Urinary bladder (tissue), 4 donors: ENCODE data around the gene FBXO47. TPM values are rescaled to one million over a fixed set of nuclear protein-coding genes. Genes with fewer than 3 reads are reported as not detected.

ENCODE experiments used
- DNase-seq: peaks from one replicate; pipeline ENCODE4 v3.0.0-alpha.2; 2015; ENCODE audit errors: extremely low spot score
- H3K27ac ChIP-seq: one replicate; pipeline ENCODE4 v1.5.1; 2013; ENCODE audit warnings: low read depth, mild to moderate bottlenecking, moderate library complexity
- H3K36me3 ChIP-seq: one replicate; pipeline ENCODE4 v1.6.1; 2013; ENCODE audit warnings: mild to moderate bottlenecking, moderate library complexity; ENCODE audit not compliant: insufficient read depth
- H3K4me1 ChIP-seq: one replicate; pipeline ENCODE4 v1.6.1; 2013; ENCODE audit warnings: mild to moderate bottlenecking, moderate library complexity; ENCODE audit not compliant: insufficient read depth
- H3K4me3 ChIP-seq: one replicate; pipeline ENCODE4 v1.5.1; 2013; ENCODE audit warnings: low read depth, low read length
- WGBS: extraction: QIAGEN DNeasy Blood & Tissue Kit; methylation state at CpG from one replicate; pipeline ENCODE4 v1.1.7; 2013; 5-methylcytosine and 5-hydroxymethylcytosine counted together
- polyA plus RNA-seq: library from polyadenylated mRNA; stranded (reverse); fragments of 200-250 nt; gene quantifications from one replicate; pipeline ENCODE4 v1.2.3, GENCODE V29; 2013
- total RNA-seq: library from RNA; depleted of rRNA; stranded (reverse); fragments of >200 nt; gene quantifications from one replicate; pipeline ENCODE4 v1.2.3, GENCODE V29; 2014
- donor health status: healthy with polysubstance abuse.
- donor health status: healthy.

FBXO47 gene
- total RNA-seq = not detected
- polyA plus RNA-seq = not detected

DNA sequence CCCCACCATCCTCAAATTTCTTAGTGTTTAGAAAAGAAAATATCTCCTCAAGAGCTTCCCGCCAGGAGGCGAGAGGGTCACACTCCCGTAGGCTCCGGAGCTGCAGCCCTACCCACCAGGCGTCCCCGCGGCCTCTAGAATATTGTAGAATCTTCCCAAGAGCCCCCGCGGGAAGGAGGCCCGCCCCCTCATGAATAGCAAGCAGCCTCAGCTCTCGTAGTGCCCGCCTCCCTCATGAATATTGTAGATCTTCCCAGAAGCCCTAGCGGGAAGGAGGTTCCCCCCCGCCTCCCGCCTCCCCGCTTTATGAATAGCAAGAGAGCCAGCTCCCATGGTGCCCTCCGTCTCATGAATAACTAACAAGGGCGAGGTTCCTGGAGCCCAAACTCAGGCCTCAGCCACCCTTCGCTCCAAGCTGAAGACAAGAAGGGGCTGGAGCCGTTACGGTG, at the start of gene FBXO47:
FBXO47 (minus strand) TSS at position 114 of the 449 bp plus-strand sequence. CDS start 4,378 bp downstream, outside the sequence.
- no peaks in the 10 kb centered on the region for H3K4me1 ChIP-seq
- WGBS = 14% methylated on average over 21 of the region's 21 CpGs
- DNase-seq = peak; percentile 87
- peak within 1 kb of the TSS; percentile 58 for H3K27ac ChIP-seq
- H3K4me3 ChIP-seq = peak within 1 kb of the TSS; percentile 16
- no peaks in the 10 kb centered on the region for H3K36me3 ChIP-seq

DNA sequence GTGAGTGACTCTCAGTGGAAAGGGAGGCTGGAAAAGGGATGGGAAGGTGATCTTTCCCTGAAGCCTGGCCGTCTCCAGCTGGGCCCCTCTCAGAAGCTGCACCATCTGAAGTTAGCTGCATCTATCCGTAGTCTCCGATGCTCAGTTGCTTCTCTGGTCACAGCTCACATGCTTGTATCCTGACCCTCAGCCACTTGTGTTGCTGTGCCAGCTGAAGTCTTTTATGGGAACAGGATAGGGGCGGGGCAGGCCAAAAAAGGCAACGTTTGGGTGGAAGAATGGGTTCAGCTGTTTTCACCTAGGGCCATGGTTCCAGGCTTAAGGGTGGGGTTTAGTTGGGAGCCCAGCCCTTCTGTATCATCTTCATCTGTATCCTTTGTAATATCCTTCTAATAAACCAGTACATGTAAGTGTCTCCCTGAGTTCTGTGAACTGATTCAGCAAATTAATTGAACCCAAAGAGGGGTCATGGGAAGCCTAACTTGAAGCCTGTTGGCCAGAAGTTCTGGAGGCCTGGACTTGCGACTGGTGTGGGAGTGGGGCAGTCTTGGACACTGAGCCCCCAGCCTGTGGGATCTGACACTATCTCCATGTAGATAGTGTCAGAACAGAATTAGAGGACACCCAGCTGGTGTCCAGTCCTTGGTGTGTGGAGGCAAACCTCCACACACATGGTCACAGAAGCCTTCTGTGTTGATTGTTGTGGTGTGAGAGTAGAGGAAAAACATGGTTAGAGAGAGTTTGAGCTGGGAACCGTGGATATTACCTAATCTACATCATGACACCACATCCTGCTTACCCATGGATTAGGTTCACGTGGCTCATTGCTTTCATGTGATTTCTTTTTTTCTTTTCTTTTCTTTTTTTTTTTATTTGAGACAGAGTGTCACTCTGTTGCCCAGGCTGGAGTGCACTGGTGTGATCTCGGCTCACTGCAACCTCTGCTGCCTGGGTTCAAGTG, 49.3 kb upstream of the FBXO47 start:
- Histone ChIP-seq H3K27ac (no peak overlapping the region), H3K36me3 (no peaks in the 10 kb centered on the region), H3K4me3 (no peak overlapping the region), H3K4me1 (peaks cover 2% of the 10 kb centered on the region)
- no peak for DNase-seq
- whole genome bisulfite sequencing = 70% methylated on average over 9 of the region's 9 CpGs

DNA sequence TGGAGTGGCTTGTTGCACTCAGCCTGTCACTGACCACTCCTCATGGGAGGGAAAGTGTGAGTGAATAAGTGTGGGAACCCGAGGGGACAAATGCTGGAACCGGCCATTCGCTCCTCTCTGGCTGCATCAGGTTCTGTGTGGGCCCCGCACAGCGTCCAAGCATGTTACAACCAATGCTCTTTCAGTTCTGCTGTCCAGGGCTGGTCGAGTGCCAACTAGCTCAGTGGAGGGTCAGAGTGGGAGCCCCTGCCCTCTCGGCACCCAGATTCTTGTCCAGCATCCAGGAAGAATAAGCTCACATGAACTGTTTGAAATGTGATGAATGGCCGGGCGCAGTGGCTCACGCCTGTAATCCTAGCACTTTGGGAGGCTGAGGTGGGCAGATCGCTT, 48.3 kb upstream of the FBXO47 start:
- H3K4me1 ChIP-seq = peaks cover 2% of the 10 kb centered on the region
- H3K27ac ChIP-seq = no peak overlapping the region
- no peak overlapping the region for H3K4me3 ChIP-seq
- WGBS = 87% methylated on average over 11 of the region's 11 CpGs
- no peak for DNase-seq
- no peaks in the 10 kb centered on the region for H3K36me3 ChIP-seq

DNA sequence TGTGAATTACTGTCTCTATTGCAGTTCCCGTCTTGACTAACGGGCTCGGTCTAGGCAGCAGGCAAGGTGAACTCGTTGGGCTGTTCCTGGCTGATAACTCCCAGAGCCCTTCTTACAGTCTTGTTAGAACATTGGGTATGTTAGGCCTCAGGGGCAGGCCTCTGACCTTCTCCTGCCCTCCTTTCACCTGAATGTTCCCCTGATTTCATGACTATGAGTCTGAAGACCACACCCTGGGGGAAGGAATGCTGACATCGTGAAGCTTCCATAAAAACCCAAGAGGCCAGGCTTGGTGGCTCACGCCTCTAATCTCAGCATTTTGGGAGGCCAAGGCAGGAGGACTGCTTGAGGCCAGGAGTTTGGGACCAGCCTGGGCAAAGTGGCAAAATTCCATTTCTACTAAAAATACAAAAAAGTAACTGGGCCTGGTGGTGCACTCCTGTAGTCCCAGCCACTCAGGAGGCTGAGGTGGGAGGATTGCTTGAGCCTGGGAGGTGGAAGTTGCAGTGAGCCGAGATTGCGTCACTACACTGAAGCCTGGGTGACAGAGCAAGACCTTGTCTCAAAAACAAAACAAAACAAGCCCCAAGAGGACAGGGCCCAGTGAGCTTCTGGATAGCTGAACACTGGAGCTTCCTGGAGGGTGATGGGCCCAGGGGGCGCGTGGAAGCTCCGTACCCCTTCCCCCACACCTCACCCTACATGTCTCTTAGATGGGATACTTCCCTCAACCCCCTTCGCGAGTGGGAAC, 47.8 kb upstream of the FBXO47 start:
- Histone ChIP-seq H3K27ac (no peak overlapping the region), H3K36me3 (no peaks in the 10 kb centered on the region), H3K4me3 (no peak overlapping the region), H3K4me1 (peaks cover 2% of the 10 kb centered on the region)
- 86% methylated on average over 13 of the region's 13 CpGs for WGBS
- no peak for DNase-seq

GRCh38 chr17:39014044-39014794, 47.0 kb upstream of the FBXO47 start:
- no peak overlapping the region for H3K4me3 ChIP-seq
- 73% methylated on average over 4 of the region's 4 CpGs for WGBS
- H3K4me1 ChIP-seq = peaks cover 2% of the 10 kb centered on the region
- no peak overlapping the region for H3K27ac ChIP-seq
- H3K36me3 ChIP-seq = no peaks in the 10 kb centered on the region
- no peak for DNase-seq

DNA sequence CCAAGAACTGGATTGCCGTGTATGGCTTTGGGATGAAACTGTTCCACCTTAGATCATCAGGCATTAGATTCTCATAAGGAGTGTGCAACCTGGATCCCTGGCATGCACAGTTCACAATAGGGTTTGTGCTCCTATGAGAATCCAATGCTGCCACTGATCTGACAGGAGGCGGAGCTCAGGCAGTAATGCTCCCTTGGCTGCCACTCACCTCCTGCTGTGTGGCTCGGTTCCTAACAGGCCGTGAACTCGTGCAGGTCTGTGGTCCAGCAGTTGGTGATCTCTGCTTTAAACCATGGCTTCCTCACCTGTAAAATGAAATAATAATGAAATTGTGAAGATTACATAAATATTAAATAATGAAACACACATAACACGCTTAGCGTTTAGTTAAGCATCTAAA, 45.5 kb upstream of the FBXO47 start:
- Histone ChIP-seq H3K4me1 (no peaks in the 10 kb centered on the region), H3K4me3 (no peak overlapping the region), H3K36me3 (no peaks in the 10 kb centered on the region), H3K27ac (no peak overlapping the region)
- 90% methylated on average over 7 of the region's 7 CpGs for WGBS
- no peak for DNase-seq

DNA sequence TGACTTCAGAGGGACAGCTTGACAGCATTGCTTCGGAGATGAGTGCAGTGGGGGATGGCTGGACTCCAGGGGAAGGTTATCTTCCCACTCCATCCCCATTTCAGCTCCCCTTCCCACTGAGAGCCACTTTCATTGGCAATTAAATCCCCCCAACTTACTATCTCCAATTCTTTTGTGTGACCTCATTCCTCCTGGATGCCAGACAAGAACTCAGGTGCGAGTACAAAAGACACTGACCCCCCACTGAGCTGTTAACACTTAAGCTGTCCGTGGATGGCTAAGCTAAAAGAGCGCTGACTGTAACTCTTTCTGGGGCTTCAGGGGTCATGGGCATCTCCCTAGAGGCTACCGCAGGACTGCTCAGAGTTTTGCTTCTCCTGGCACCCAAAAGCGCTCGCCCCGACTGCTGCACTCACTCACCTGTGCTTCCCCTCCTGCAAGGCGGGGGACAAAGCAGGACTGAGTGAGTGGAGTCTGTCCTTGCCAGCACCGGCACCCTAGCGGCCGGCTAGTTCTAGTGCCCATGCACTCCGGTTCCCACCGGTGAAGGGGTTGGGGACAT, 44.8 kb upstream of the FBXO47 start:
- Histone ChIP-seq H3K4me1 (no peaks in the 10 kb centered on the region), H3K36me3 (no peaks in the 10 kb centered on the region), H3K4me3 (no peak overlapping the region), H3K27ac (no peak overlapping the region)
- DNase-seq = no peak
- 63% methylated on average over 14 of the region's 14 CpGs for WGBS

DNA sequence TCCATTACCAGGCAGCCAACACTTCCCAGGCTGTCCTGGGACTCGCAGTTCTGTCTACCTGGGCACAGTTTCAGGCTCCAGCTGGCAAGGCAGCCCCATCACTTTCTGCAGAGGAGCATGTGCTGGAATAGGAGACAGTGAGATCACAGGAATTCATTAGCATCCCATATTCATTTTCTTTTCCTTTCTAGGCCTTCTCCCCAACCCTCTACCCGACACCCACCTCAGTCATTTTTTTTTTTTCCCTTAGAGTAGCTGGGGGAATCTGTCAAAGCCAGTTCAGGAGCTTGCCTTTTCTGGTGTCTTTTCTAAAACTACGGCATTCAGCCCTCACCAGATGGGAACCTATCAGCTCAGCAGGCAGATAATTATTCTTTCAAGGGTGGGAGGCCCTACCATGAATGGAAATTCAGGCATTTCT, 42.4 kb upstream of the FBXO47 start:
- H3K36me3 ChIP-seq = no peaks in the 10 kb centered on the region
- no peak overlapping the region for H3K4me3 ChIP-seq
- no peak for DNase-seq
- no peak overlapping the region for H3K27ac ChIP-seq
- WGBS = 81% methylated on average over 3 of the region's 3 CpGs
- no peaks in the 10 kb centered on the region for H3K4me1 ChIP-seq

GRCh38 chr17:39008633-39009032, 41.4 kb upstream of the FBXO47 start:
- DNase-seq = no peak
- no peak overlapping the region for H3K4me3 ChIP-seq
- WGBS = 76% methylated on average over 2 of the region's 2 CpGs
- no peak overlapping the region for H3K27ac ChIP-seq
- no peaks in the 10 kb centered on the region for H3K36me3 ChIP-seq
- no peaks in the 10 kb centered on the region for H3K4me1 ChIP-seq

GRCh38 chr17:39002991-39003715, 36.0 kb upstream of the FBXO47 start:
- H3K4me3 ChIP-seq = no peak overlapping the region

DNA sequence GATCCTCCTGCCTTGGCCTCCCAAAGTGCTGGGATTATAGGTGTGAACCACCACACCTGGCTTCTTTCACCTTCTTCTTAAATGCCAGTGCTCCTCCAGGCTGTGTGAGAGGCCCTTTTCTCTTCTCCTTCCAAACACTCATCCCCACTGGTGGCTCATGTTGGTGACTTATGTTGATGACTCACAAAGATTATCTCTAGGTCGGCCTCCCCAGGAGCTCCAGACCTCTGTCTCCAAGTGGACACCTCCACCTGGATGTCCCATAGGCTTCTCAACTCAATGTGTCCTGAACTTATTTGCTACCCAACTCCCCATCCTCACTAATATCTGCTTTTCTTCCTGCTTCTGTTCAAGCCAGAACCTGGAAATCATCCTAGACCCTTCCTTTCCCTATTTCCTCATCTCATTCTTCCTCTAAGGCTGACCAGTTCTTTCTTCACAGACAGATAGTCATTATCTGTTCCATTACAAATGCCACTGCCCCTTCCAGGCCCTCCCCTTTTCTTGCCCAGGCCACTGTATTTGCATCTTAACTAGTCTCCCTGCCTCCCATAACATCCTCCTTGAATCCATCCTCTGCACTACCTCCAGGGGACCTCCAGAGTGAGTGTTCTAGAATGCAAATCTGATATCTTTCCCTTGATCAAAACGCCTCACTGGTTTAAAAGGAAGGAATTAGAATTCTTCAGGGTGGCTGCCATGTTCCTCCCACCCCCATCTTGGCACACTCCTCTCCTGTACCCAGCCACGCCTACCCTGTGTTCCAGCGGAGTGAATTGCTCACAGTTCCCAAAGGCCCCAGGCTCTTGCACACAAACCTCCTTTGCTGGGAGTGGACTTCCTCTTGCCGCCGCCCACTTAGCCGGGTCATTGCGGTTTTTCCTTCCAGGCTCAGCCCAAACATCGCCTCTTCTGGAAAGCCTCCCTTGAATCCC, 34.8 kb upstream of the FBXO47 start:
- H3K27ac ChIP-seq = no peak overlapping the region
- no peaks in the 10 kb centered on the region for H3K36me3 ChIP-seq
- no peak overlapping the region for H3K4me3 ChIP-seq
- DNase-seq = no peak
- H3K4me1 ChIP-seq = no peaks in the 10 kb centered on the region
- WGBS = 56% methylated on average over 9 of the region's 9 CpGs

More at GRCh38 chr17:39002991-39003715, 36.0 kb upstream of the FBXO47 start:
- no peak for DNase-seq
- Histone ChIP-seq H3K36me3 (no peaks in the 10 kb centered on the region), H3K27ac (no peak overlapping the region), H3K4me1 (no peaks in the 10 kb centered on the region)
- 43% methylated on average over 16 of the region's 16 CpGs for WGBS
